Cardiac septum (tissue), 1 donor: Measurements from ENCODE around the gene CRACDL. TPM values are rescaled to one million over a fixed set of nuclear protein-coding genes. Genes with fewer than 3 reads are reported as not detected.
A peak's percentile ranks its signal among the peaks of the same experiment; 100 is the strongest.

Experiments used
- DNase-seq: peaks from one replicate; pipeline ENCODE4 v3.0.0-alpha.2; 2020; ENCODE audit warnings: low spot score
- intact Hi-C: fragments of 100-400 bp; cut with DNase I; formaldehyde crosslinking; loops from one replicate; pipeline ENCODE4 v1.14.0; 2022
- total RNA-seq: library from RNA; stranded (reverse); fragmentation: NEBNext Ultra II Directional; extraction: Animal tissue kit (Norgen Biotek cat#: 25700); gene quantifications from one replicate; pipeline ENCODE4 v1.2.1, GENCODE V29; 2021
- donor health status: DM: no; HTN: no; CAD: no.

The CRACDL gene
- total RNA-seq, 1 donor from 2014 or later, result 3.3 TPM

DNA sequence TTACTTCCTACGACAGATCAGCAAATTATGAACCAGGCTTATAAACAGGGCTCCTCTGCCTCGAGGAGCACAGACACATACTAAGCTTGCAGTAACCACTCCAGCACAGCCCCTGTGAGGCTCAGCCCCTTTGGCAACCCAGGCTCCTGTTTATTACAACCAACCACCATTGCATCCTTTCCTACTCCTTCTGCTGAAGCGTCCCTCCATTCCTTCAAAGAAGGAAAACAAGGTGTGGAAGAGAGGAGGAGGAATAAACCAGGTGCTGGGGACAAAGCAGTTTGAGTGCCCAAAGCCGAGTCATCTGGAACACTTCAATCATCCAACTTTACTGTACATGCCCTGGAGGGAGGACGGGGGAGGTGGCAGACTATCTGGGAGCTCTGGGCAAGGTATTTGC lies 117.9 kb downstream of the CRACDL start:
- intact Hi-C loops, result loop anchor here (5.0 kb wide), 1 partner anchor 56 kb away; no protein-coding TSS in a partner anchor
- no peak for DNase-seq

DNA sequence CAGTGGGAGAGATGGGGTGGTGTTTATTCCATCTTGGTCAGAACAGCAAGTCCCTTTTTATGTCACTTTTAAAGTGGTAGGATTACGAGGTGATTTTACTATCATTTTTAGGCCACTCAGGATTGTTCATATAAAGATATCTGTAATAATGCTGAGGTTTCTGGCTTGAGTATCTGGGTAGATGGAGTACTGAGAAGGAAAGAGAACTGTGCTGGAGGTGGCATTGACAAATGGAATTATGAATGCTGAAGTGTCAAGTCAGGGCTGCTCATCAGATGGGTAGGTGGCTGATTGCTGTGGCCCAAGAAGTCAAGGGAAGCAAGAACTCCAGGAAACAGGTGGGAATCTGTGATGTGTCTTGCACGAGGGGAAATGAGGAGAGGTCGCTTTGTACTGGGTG lies 119.7 kb downstream of the CRACDL start:
- intact Hi-C loops, result loop anchor here (5.0 kb wide), 1 partner anchor 54 kb away; no protein-coding TSS in a partner anchor
- DNase-seq, result no peak

DNA sequence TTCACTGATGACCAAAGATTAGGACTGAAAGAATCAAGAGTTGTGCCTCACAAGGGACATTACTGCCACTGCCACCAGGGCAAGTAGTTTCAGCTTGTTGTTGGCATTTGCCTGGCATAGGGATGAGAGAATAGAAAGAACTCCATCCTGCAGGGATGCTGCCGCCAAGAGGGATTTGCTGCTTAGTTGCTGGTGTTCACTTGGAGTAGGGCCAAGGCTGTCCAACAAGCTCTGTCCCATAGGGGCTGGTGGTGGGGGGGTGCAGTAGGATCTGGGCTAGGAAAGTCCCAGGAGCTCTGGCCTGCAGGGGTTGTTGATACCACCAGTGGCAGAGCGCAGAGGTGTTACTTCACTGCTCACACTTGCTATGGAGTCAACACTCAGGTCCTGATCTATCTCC lies 120.2 kb downstream of the CRACDL start:
- intact Hi-C loops, result loop anchor here (5.0 kb wide), 1 partner anchor 53 kb away; no protein-coding TSS in a partner anchor
- DNase-seq, result no peak

DNA sequence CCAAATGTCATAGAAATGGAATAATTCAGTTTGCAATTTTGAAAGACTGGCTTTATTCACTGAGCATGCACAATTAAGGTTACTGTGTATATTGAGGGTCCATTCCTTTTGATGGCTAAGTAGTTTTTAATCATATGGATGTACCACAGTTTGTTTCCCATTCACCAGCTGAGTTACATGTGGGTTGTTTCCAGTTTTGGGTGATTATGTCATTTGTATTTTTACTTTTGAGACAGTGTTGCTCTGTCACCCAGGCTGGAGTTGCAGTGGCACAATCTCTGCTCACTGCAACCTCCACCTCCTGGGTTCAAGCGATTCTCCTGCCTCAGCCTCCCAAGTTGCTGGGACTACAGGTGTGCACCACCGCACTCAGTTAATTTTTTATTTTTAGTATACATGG lies 124.3 kb downstream of the CRACDL start:
- no peak for DNase-seq
- intact Hi-C loops, result no loop called here

DNA sequence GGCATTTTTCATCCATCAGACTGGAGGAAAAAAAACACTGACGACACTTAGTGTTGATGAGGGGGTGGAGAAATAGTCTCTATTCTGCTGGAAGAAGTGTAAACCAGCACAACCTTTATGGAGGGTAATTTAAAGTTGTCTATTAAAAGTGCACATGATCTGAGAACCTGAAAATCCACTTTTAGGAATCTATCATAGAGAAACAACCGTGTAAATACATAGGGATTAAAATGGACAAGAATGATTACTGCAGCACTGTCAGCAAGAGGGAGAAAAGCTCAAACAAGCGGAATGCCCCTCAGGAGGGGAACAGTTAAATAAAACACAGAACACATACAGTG lies 125.5 kb downstream of the CRACDL start:
- no peak for DNase-seq
- intact Hi-C loops, result no loop called here

DNA sequence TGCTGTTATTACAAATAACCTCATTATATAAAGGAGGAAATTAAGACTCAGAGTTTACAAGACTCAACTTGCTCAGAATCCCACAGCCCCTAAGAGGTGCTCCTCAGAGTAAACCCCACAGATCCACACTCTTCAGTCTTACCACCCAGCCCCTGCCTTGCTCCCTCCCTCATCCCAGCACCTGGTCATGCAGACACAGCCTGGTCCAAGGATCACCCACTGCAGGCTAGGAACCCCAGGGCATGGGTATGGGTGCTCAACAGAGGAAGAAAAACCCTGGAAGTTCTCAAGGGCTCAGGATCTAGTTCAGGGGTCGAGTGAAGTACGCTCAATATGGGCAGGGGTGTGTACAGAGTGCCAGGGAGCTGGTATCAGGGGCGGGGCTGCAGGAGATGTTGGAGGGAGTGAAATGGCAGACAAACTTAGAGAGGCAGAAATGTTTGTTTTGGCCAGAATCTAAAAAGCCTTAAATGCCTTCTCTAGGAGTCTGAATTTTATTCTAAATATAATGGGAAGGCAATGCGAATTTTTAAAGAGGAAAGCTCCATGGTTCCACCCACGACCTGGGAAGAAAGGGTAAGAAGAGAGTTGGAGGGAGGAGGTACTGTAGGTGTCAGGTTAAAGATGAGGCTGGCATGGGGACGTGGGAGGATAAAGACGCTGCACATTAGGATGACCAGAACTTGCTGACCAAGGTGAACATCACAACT lies 126.0 kb downstream of the CRACDL start:
- no peak for DNase-seq
- intact Hi-C loops, result no loop called here

DNA sequence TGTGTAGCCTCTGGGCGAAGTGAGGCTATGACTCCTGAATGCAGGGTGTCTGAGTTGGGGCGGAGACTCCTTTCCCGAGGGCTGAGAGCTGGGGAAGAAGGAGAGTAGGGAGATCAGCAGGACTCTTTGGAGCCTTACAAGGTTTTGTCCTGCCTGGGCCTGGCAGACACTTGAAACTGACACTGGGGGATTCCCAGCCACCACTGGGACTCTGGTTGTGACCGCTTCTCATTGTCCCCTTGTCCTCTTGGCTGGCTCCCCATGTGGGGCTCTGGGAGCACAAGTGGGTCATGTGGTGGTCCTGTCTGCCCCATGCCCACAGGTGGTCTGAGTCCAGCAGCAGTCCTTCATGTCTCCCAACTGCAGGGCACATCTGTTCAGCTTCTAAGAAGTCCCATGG lies 126.9 kb downstream of the CRACDL start:
- intact Hi-C loops, result no loop called here
- no peak for DNase-seq

DNA sequence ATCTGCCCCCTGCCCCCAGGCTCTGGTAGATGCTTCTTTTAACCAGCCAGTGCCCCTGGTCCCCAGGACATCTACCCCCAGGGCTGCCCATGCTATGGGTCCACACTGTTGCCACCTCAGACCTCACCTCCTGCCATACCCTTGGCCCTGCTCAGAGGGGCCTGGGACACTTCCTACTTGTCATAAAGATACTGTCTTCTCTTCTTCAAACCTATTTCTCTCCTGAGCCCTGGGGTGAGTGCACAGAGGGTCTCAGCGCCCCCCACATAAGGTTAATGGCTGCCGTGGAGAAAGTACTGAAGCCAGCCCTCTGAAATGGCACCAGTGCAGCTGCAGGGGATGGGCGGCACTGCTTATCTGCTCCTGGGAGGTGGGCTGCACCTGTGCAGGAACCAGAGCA lies 127.5 kb downstream of the CRACDL start:
- intact Hi-C loops, result no loop called here
- DNase-seq, result no peak

DNA sequence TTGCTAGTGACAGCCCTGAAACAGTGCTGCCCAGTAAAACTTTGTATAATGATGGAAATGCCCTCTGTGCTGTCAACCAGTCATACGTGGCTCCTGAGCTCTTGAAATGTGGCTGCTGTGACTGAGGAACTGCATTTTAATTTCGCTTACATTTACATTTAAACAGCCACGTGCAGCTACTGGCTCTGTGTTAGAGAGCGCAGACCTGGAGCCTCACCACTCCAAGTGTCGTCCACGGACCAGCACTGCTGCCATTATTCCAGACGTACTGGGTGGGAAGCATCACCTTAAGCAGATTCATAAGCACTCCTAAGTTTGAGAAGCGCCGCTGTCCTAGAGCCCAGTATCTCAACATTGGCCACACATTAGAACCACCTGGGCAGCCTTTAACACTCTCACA lies 128.1 kb downstream of the CRACDL start:
- intact Hi-C loops, result no loop called here

DNA sequence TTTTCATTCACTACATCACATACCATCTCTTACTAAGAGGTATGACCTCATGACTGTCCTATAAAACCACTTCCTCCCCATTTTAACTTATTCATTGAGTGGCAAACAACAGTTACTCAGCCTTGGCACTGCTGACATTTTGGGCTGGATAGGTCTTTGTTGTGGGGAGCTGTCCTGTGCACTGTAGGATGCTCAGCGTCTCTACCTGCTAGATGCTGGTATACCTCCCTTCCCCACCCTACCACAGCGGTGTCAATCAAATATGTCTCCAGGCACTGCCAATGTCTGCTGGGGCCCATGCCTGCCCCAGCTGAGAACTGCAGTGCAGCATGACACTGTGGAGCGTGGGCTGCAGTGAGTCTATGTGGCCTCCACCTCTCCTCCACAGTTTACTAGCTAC lies 128.8 kb downstream of the CRACDL start:
- DNase-seq, result no peak
- intact Hi-C loops, result no loop called here

More for the DNA sequence above, 128.1 kb downstream of the CRACDL start:
- DNase-seq, result no peak

DNA sequence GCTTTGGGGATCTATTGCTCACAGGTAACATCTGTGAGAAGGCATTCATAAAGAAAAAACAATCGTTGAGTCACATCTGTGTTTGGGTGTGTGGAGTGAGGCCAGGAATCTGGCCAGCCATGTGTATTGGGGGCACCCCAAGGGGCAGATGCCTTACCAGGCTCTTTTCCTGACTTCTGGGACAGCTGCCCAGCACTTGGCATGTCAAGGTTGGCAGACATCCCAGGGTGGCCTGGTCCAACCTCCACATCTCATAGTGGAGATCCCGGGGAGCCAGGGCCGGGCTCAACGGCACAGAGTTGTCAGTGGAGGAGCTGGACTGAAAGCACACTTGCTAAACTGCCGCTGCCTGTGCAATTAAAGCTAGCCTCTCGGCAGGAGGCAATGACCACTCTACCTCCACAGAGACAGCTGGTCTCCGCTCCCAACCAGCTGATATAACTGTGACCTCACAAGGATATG lies 129.8 kb downstream of the CRACDL start:
- peak; percentile 92 for DNase-seq
- intact Hi-C loops, result loop anchor here (1.0 kb wide), 1 partner anchor 13 kb away; no protein-coding TSS in a partner anchor

DNA sequence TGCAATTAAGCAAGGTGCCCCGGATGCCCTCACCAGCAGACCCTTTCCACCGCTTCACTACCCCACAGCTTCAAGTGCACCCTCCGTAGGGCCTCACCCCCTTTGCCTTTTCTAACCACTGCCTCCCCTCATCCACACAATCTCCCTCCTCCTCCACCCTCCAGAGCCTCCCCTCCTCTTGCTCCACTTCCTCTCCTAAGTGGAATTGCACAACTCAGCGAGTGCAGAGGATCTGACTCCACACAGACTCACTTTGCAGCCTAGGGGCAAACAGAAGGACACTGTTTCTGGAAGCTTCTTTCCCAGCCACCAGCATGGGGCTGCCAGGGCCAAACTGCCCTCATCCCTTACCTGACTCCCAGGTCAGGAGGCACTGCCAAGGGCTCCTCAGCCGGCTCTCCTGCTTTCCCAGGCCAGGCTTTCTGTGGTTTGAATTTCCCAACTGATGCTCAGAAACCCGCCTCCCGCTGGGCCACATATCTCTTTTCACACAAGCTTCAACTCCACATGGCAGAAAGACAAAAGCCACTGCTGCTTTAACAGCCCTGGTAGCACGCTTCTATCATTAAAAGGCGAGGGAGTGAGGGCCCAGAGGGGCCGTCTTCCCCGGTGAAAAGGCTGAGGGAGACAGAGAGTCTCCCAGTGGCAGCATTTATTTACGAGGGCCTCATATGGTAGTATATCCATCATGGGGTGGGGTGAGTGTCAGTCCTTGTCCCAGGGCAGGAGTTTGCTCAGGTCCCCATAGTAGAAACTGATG lies 130.4 kb downstream of the CRACDL start:
- no peak for DNase-seq
- intact Hi-C loops, result loop anchor here (1.0 kb wide), 1 partner anchor 14 kb away; no protein-coding TSS in a partner anchor

DNA sequence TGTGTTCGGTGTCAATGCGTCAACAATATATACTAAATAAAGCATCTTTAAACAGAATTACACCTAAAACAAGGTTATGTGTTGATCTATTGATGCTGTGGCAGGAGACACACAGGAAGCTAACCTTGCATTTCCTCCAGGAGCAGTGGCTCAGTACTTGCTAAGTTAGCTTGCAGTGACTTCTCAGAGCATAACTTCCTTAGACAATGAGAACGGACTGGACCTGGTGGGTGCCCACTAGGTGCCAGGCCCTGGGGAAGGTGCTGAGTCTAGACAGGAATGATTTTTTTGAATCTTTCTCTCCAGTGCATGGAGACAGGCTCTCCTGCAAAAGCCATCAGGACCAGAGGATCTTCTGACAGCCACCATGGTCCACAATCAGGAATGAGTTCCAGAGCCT lies 131.3 kb downstream of the CRACDL start:
- DNase-seq, result no peak
- intact Hi-C loops, result no loop called here

DNA sequence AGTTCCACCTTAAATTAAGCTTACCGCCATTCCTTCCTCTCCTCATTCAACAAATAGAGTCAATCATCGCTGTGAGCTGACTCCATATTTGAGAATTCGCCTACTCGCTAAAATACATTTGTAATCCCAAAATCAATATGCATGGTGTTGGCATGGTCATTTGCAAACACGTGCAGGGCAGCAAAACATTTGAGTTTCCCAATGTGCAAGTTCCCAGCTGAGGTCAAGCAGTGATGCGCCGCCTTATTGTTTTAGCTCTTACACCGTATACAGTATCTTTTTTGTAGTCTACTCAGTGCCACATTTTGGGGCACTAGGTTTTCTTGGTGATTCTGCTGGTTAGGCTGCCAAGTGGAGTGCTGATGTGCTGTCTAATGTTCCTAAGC lies 131.8 kb downstream of the CRACDL start:
- DNase-seq, result no peak
- intact Hi-C loops, result no loop called here

DNA sequence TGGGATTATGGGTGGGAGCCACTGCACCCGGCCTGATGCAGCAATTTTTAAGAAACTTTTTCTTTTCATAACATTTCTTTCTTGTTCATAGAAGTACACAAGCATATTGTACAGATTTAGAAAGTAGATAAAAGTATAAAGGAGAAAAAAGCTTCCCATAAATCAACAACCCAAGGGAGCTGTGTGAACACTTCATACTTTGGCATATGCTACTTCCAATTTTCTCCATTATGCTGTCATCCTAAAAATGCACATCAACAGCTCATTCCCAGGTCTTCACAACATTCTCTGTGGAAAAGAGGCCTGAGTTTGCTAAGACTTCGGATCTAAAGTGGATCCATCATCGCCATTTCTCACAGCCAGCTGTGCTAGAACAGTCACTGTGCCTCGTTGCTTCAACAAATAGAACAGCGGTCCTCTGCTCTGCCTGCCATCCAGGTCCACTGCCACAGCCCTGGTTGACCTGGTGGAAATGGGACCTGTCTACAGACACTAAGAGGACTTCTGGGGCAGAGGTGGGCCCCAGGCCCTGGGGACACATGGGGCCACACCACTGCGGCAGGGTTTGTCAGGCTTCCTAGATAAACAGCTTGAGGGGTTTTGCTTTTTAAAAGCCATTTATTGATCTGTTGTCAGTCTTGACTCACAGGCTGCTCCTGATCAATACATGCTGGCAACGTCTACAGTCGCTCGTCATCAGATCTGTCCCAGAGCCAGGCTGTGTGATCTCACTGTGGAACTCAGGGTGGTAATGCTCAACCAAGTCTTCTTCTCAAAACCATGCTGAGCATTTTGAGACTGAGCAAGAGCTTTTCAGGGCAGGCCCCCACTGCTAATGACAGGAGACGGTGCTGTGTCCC lies 132.4 kb downstream of the CRACDL start:
- DNase-seq, result no peak
- intact Hi-C loops, result no loop called here

DNA sequence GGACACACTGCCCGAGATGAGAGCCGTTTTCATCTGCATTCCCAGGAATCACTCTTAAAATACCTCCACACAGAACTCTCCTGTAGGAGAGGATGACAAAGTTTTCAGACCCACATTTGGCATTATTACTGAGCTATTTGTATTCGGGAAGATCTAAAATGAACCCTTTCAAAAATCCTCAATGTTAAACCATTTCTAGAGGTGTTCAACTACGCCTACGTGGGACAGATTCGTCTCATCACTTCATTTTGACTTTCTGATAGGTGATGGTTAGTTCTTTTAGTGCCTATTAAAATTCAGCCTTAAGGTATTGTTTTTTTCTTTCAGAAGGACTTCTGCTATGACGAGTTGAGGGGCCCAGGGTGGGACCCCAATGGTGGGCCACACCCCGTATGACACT lies 133.7 kb downstream of the CRACDL start:
- intact Hi-C loops, result no loop called here
- DNase-seq, result no peak

DNA sequence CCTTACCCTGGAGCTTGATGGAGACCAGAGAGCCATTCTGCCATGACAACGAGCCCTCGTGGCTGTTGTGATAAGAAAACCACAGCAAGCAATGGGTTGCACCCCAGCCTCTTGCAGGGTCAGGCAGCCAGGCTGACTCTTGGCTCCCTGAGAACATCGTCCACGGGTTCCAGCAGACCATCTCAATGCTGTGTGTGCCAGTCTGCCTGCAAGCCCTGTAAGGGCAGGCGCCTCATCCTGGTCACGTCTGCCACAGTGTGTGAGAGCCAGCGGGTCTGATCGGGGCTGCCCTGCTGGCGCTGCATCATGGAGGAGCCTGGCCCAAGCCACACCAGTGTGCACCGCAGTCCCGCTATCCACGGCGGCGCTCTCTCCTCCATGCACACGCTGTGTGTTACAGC lies 134.1 kb downstream of the CRACDL start:
- no peak for DNase-seq
- intact Hi-C loops, result no loop called here

DNA sequence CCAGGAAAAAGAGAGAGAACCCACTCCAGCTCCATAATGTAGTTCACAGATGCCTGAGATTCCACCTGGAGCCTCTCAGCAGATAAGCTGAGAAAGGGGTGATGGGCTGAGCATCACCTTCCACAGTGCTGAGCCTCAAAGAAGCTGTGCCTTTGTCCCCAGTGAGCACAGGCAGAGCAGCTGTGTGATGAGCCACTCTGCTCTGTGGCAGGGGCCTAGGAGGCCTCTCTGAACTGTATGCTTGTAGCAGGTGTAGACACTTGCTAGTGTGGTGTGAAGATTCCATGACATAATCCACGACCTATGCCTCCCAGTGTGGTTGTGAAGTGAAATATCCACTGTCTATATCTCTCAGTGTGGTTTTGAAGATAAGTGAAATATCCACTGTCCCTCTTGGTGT lies 134.7 kb downstream of the CRACDL start:
- intact Hi-C loops, result no loop called here
- DNase-seq, result no peak

DNA sequence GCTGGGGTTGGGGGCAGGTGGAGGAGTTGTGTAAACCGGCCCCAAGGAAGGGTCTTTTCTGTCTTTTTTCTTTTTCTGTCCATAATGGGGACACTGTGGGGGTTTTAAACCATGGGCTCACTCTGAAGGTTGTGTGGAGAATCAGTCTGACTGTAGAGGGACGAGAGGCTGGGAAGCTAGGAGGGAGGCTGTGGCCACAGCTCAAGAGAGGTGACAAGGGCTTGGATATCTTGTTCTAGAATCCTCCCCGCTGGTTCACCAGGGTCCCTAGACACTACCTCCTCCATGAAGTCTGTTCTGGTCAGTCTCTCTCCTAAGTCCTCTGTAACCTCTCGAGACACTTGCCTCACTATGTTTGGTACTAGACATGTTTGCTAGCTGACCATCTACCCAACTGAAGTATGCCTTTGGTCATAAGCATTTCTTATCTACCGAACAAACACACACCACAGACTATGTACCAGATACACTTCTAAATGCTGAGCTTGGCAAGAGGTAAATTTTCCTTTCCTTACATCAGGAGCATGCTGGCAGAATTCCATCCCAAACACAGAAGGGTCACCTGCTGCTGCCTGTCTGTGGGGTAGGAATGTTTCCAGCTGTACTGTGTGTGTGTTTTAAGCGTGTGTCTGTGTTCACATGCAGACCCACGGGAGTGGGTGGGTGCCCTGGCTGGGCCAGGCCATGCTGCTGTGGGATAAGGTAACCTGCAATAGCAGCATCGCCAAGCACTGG lies 135.5 kb downstream of the CRACDL start:
- intact Hi-C loops, result no loop called here
- DNase-seq, result no peak
